Measurements from ENCODE around the gene ADCY5.
"Not testable (repeated sequence)": the region's sequence is repeated elsewhere in the genome, so short reads cannot be mapped to it uniquely, and the experiment has no call there.

ADCY5 gene

DNA sequence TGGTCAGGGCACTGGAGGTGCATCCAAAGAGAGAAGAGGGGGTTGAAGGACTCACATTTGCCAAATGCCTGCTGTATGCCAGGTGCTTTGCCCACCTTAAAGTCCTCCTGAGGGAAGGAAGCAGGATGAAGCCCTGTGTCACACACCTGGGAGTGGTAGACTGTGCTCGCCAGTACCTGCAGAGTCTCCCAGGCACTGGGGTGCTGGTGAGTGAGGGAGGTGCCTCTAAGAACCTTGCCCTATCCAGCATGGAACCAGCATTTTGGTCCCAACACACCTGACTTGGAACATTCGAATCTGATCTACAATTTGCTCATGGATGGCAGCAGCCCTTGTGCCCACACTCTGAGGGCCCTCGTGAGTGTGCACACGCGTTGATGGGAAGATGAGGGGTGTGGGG is 170.4 kb downstream of the ADCY5 start:
- FAIRE-seq (no peak), DNase-seq (ENCODE audit: insufficient read length, low spot score) (no peak)

DNA sequence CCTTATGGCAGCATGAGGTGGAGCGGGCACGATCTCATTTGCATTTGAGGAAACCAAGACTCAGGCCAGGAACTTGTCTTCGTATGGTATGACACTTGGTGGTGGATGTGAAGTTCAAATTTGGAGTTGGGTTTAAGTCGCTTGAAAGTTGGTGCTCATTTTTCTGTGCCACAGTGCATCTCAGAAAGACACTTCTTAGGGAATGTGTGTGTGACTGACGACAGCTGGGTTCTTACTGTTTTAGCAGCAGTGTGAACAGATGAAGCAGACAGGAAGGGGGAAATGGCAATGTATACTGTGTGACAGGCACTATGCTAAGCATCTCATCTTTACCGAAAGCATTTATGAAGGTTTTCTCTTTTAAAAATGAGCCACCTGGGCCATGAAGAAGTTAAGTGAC is 171.8 kb downstream of the ADCY5 start:
- FAIRE-seq (no peak), DNase-seq (ENCODE audit: insufficient read length, low spot score) (no peak)

DNA sequence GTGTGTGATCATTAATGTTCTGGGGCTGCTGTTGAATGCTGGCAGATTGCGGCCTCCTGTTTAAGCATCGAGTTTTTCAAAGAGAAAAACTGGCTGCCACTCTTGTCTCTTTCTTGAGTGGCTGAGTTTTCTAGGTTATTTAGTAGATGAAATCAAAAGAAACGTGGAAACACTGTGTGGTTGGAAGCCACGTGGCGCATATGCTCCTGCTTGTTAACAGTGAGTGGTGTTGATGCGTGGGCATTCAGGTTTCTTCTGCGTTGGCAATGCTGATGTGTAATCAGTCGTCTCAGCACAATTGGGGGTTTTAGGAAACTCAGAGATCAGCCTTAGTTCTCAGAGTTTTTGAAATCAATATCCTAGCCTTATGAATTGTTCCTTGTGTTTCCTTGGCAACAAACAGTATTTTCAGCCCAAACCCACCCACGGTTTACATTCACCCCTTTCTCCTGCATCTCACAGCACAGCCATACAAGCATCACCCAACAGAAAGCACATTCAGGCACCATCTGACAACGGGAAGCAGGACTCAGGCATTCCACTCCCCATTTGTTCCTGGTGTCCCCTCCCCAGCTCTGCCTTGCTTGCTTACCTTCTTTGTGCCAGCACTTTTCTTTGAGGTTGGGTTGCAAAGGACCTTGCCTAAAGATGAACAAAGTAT is 172.4 kb downstream of the ADCY5 start:
- FAIRE-seq = peak; percentile 52
- no peak for DNase-seq (ENCODE audit: insufficient read length, low spot score)

DNA sequence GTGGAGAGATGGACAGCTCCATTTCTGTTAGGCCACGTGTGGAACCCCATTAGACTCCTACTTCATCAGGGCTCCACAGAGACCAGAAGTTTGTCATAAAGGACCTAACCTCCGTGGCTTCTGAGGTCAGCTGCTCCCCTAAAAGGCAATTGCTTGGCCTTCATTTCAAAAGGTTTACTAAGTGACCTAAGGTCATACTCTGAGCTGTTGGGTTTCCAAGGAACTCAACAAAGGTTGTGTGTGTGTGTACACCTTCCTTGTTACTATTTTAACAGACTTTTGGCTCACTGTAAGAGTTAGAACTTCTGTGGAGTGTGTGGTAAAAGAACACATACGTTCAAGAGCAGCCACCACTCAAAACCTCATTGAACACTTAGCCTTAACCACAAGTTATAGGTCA is 173.2 kb downstream of the ADCY5 start:
- FAIRE-seq (no peak), DNase-seq (ENCODE audit: insufficient read length, low spot score) (no peak)

DNA sequence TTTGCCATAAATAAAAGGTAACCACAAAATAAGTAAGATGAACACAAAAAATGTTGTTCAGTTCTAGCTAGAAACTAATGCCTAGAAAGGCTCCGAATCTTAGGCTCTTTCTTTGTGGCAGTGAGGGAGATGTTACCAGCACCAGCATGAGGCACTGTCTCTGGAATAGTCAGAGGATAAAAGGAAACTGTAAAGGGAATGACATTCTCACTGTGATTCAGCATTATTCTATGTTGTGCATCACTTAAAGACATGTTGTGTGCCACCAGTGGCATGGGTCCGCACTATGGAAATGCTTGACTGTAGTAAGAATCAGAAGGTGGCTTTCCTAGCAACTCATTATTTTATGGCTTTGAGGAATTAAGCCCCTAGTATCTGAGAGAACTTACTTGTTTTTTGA is 176.3 kb downstream of the ADCY5 start:
- DNase-seq (ENCODE audit: insufficient read length, low spot score) (no peak), FAIRE-seq (no peak)

DNA sequence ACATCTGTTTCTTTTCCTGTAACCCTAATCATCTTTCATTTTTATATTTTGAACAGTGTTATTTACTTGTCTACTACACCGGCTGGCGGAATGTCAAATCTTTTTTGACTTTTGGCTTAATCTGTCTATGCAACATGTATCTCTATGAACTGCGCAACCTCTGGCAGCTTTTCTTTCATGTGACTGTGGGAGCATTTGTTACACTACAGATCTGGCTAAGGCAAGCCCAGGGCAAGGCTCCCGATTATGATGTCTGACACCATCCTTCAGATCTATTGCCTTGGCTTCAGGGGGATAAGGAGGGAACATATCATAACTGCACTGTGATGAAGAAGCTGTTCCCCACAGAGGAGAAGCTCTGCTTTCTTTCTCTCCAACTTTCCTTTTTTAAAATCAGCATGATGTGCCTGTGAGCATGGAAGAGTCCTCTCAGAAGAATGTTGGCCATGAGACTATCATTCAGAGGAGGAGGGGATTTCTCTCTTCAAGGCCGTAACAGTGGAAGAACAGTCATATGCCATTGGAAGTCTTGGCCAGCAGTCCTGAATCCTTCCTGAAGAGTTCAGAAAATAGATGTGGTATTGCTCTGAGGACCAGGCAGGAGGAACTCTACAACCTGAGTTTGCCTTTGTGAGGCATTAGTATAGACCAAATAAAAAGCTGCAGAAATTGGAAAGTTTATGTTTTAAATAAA is 177.3 kb downstream of the ADCY5 start:
- DNase-seq (ENCODE audit: insufficient read length, low spot score) = no peak
- no peak for FAIRE-seq

DNA sequence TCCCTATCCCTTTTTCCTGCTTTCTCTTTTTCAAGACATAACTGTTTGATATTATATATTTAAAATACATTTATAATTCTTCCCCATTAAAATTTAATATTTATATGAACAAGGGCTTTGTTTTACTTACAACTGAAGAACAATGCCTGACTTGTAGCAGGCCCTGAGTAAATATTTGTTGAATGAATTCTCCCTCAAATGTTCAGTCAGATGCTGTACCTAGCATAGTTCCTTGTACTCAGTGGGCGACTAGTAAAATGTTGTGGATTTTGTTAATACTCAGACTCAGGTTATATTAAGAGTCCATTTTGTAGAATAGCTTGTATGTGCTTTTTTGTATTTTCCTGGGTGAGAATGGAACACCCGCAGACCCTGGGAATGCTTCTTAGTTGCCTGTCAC is 178.1 kb downstream of the ADCY5 start:
- FAIRE-seq (no peak), DNase-seq (ENCODE audit: insufficient read length, low spot score) (no peak)

DNA sequence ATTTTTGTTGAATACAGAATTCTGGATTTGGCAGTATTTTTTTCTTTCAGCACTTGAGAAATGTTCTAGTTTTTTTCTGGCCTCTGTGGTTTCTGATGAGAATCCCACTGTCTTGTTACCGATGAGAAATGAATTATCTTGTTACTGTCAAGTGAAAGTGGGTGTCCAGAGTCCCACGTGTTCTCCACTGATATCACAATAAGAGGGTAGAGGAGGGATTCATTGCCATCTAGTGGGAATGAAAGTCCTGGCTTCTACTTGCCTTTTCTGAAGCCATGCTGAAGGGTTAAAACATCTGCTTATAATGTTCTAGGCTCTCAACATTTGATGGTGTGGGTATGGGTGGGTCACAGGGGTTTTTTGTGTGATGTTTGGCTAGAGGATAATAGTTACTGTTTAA is 181.1 kb downstream of the ADCY5 start:
- DNase-seq (ENCODE audit: insufficient read length, low spot score) (no peak), FAIRE-seq (no peak)

DNA sequence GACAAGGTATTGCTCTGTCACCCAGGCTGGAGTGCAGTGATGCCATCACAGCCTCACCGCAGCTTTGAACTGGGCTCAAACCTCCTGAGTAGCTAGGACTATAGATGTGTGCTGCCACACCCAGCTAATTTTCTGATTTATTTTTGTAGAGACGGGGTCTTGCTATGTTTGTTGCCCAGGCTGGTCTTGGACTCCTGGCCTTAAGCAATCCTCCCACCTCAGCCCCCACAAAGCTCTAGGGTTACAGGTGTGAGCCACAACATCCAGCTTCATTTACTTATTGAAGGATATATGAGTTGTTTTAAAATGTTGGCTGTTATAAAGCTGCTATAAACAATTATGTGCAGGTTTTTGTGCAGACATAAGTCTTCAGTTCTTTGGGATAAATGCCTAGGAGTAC is 184.9 kb downstream of the ADCY5 start:
- no peak for FAIRE-seq
- no peak for DNase-seq (ENCODE audit: insufficient read length, low spot score)

DNA sequence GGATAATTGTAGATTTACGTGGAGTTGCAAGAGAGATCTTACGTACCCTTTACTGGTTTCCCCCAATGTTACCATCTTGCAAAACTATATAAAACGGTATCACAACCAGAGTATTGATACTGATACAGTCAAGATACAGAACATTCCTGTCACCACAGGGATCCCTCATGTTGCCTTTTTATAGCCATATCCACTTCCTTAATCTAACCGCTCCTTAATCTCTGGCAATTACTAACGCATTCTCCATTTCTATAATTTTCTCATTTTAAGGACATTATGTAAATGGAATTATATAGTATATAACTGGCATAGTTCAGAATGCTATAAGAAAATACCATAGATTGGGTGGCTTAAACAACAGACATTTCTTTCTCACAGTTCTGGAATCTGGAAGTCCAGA is 186.0 kb downstream of the ADCY5 start:
- FAIRE-seq (no peak), DNase-seq (ENCODE audit: insufficient read length, low spot score) (no peak)

DNA sequence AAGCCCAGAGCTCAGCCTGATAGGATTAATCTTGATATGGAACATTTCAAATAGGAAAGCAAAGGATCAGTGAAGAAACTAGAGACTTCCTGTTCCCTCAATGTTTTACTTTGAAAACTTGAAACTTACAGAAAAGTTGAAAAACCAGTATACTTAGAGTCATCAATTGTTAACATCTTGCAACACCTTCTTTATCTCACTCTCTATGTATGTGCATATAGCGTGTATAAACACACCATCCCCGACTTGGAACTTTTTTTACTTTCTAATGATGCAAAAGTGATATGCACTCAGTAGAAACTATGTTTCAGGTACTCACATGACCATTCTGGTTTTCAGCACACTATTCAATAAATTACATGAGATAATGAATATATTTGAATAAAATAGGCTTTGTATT is 186.7 kb downstream of the ADCY5 start:
- no peak for FAIRE-seq
- no peak for DNase-seq (ENCODE audit: insufficient read length, low spot score)

DNA sequence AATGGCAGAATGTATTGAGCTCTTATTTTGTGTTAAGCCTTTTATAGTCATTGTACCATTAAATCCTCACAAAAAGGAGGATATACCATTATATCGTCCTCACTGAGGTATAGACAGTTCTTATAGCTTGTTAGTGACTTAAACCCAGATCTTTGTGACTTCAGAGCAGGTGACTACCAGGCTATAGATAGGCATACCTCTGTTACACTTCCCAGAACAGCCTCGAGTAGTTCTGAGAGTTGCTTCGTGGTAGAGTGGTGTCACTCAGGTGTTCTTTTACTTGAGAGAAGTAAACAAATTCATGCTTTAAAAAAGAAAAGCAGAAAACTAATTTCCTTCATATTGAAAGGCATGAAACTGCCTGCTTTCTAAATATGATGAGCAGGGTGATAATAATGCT is 187.2 kb downstream of the ADCY5 start:
- DNase-seq (ENCODE audit: insufficient read length, low spot score) (no peak), FAIRE-seq (no peak)

DNA sequence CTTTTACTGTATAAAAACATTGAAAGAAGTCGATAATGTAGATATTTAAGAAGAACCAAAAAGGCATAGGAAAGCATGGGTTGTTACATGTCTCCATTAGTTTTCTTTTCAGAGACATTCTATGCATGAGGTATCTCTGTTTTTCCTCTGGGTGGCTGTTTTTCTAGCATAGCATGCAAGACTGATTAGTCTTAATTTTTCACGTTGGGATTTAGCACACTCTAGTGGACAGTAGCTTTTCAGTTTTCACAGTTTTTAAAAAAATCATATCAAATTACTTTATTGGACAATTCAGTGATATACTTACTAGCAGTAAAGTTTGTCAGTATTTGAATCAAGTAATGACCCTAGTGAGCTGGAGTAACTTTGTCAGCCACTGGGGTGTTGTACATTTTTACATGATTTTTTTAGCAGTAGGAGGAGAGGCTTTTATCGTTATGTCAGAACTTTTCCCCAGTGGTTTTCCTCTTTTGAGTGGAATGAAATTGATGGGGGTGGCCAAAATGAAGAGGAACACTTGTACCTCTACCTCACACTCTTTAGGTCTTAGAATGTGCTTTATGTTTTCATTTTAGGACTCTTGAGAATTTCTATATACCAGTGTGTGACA is 190.0 kb downstream of the ADCY5 start:
- DNase-seq (ENCODE audit: insufficient read length, low spot score) (peak; percentile 41), FAIRE-seq (no peak)

DNA sequence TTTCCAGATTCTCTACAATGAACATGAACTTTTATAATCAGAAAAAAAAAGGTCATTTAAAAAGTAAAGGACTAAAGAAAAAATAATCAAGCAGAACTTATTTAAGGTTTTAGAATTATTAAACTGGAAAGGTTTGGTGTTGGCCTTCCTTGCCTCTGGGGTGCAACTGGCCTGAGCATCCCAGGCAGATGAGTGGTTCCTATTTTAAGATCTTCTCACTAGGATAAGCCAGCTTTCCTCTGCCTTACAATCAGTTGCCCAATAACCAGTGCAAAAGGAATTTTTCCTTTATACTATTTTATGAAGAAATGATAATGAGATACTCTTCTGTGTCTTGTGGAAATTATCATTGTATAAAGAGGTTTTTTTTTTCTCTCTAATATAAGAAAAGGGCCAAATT is 190.5 kb downstream of the ADCY5 start:
- no peak for DNase-seq (ENCODE audit: insufficient read length, low spot score)
- no peak for FAIRE-seq

DNA sequence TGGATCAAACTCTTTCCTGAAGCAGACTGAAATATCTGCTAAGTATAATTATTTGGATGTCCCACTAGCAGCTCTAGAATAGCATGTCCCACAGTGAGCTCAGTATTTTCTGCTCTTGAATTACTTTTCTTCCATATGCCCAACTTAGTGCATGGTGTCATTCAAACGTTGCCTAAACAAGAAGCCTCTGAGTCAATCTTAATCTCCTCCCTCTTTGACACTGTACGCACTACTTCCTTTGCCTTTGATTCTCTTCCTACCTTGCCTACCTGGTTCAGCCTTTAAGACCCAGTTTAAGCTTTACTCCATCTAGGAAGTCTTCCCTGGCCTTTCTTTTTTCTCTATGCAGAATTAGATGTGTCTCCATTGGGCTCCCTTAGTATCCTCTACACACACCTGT is 192.6 kb downstream of the ADCY5 start:
- FAIRE-seq = peak; percentile 31
- no peak for DNase-seq (ENCODE audit: insufficient read length, low spot score)

DNA sequence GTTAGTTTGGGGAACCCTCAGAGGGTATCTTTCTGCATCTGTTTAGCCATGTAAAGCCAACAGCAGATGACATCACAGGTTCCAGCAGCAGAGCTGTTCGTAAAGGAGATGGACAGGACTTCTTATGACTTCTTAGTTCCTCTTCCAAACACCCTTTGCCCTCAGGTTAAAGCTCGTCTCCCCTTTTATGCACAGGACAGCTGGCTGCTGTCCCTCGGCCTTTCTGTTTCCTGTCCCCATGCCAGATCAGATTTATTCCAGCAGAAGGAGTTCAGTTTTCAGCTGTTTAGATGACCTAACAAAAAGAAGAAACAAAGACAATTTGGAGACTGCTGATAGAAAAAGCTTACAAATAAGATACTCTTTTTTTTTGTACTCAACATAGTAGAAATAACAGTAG is 202.0 kb downstream of the ADCY5 start:
- FAIRE-seq (no peak), DNase-seq (ENCODE audit: insufficient read length, low spot score) (no peak)

DNA sequence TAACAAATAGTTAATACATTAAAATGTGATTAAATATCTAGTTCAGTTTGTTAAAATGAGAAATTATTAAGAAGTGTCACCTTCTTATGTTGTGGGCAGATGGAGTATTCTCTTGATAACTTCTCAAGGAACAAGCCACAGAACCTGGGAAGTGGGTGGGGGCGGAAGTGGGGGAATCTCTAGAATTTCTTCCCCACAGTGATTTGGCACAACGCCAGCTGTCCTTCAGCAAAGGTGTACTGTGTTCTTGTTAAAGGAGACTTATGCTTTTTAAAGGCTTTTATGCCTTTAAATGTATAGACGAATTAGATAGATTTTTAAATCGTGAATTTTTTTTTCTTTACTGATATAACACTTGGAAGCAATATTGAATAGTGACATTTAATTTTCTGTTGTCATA is 204.8 kb downstream of the ADCY5 start:
- no peak for DNase-seq (ENCODE audit: insufficient read length, low spot score)

DNA sequence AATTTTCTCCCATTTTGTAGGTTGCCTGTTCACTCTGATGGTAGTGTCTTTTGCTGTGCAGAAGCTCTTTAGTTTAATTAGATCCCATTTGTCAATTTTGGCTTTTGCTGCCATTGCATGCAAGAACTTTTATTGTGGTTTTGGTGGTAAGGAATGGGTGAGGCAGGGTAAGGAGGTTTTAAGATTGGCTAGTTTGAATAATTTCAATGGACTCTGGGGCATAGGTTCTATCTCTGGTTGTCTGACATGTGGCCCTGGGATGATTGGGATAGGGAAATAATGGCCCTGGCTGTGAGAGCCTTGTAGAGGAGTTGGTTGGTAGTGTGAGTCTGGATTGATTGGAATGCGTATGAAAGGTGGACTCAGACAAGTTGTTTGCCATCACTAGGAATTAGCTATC is 209.1 kb downstream of the ADCY5 start:
- FAIRE-seq (no peak), DNase-seq (ENCODE audit: insufficient read length, low spot score) (no peak)

More for the DNA sequence above, 204.8 kb downstream of the ADCY5 start:
- no peak for FAIRE-seq

DNA sequence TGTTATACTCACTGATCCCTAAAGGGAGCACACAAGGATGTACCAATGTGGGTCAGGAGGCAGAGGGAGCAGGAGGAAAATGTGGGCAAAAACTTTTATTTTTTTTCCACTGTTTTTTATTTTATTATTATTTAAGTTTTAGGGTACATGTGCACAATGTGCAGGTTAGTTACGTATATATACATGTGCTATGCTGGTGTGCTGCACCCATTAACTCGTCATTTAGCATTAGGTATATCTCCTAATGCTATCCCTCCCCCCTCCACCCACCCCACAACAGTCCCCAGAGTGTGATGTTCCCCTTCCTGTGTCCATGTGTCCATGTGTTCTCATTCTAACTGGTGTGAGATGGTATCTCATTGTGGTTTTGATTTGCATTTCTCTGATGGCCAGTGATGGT is 209.7 kb downstream of the ADCY5 start:
- DNase-seq (ENCODE audit: insufficient read length, low spot score); FAIRE-seq: not testable (repeated sequence)

DNA sequence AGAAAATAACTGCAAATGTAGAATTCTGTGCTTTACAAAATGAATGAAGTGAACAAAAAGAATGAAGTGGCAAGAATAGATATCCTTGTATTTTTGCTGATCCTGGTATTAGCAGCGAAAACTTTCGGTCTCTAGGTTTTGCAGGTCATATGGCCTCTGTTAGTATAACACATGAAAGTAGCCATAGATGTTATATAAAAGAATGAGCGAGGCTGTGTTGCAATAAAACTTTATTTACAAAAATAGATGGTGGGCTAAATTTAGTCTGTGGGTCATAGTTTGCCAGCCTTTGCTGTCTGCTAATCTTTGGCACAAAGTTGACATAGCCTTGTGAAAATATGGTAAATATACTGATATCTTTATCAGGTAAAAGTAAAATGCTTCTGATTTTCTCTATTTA is 212.0 kb downstream of the ADCY5 start:
- FAIRE-seq = no peak

More for the DNA sequence above, 212.0 kb downstream of the ADCY5 start:
- DNase-seq (ENCODE audit: insufficient read length, low spot score) = no peak

Measured in HTR-8/SVneo (cell line).